SK-N-MC (cell line): ENCODE results near the gene CROCC2.

Experiments
- EZH2 ChIP-seq: fragments of 200-600 bp; sonication (generic); IDR thresholded peaks from one replicate; pipeline ENCODE4 v1.6.1; 2017; ENCODE audit warnings: antibody characterized with exemption
- FOXP2 ChIP-seq: optimal IDR thresholded peaks from 2 replicates; pipeline ENCODE3; 2011; ENCODE audit warnings: mild to moderate bottlenecking, moderate library complexity; ENCODE audit not compliant: insufficient read depth; ENCODE audit errors: extremely low read length, control extremely low read depth
- POLR2AphosphoS5 ChIP-seq: IDR thresholded peaks from 2 replicates; pipeline ENCODE4 v1.6.1; 2012; ENCODE audit warnings: mild to moderate bottlenecking, low read depth, low read length, borderline replicate concordance

- TF ChIP-seq POLR2AphosphoS5 (no peak), EZH2 (no peak), FOXP2 (no peak)
Measured at GRCh38 chr2:240877460-240878340, 28.4 kb upstream of the CROCC2 start.
